Measurements from ENCODE around the gene XRCC6. TPM values are rescaled to one million over a fixed set of nuclear protein-coding genes. Genes with fewer than 3 reads are reported as not detected.

Gene XRCC6
- total and polyA plus RNA-seq, 2 of the 13 experiments (the other 11 are each of a cell fraction or from before 2014, with no cell fraction given): 124 to 625 TPM

GRCh38 chr22:41690476-41690875 is 69.4 kb downstream of the XRCC6 start:
- H3K4me2 ChIP-seq (ENCODE audit: low read depth, low read length): no peak overlapping the region
- in situ Hi-C loops (cut with HindIII; ENCODE audit: extremely low pct_ligation_motif_present, low pct_unique_long_range_greater_than_20kb) (no loop called here), intact Hi-C loops (cut with micrococcal nuclease; ENCODE audit: unreplicated experiment) (loop anchor here (10.0 kb wide), 1 partner anchor 424 kb away; no protein-coding TSS in a partner anchor)
- H3K4me1 ChIP-seq (ENCODE audit: insufficient read depth, low read length): peaks cover 15% of the 10 kb centered on the region
- no peak for DNase-seq (ENCODE audit: low spot score)
- no peak for ATAC-seq
- WGBS (ENCODE audit: low lambda C conversion rate): 96% methylated on average over 2 of the region's 3 CpGs
- no peaks in the 10 kb centered on the region; a peak in 1 of 5 replicates for H3K36me3 ChIP-seq (replicated peaks in 1 of 2; ENCODE audit: control insufficient read depth in 1 of 2, insufficient read depth in 2 of 2, low read length in 2 of 2)
- no peak overlapping the region for H3K4me3 ChIP-seq (replicated peaks in 1 of 3; ENCODE audit: insufficient read depth in 1 of 3, low read depth in 2 of 3, low read length in 3 of 3)
- H3K9ac ChIP-seq (ENCODE audit: insufficient read depth, low read depth, low read length): no peak overlapping the region
- no peak for FAIRE-seq
- H4K20me1 ChIP-seq (ENCODE audit: insufficient read depth, low read length): no peaks in the 10 kb centered on the region; the same call in 1 of the 2 replicates
- CTCF ChIA-PET (ENCODE audit: low intra/inter-chr PET ratio, low total read pairs): no interaction called here
- no TSS peak for BruUV-seq (replicated peaks)
- H3K27me3 ChIP-seq (ENCODE audit: control insufficient read depth in 1 of 2, insufficient read depth in 2 of 2, low read length in 2 of 2): no peaks in the 10 kb centered on the region
- H3K9me3 ChIP-seq (ENCODE audit: low read length): no peaks in the 10 kb centered on the region
- no peak overlapping the region for H2AFZ ChIP-seq (ENCODE audit: low read length)
- no peak overlapping the region for H3K27ac ChIP-seq (ENCODE audit: extremely low read length, insufficient read depth, low read length)
- POLR2A ChIA-PET: no interaction called here
- H3K79me2 ChIP-seq (ENCODE audit: insufficient read depth, low read length): peaks cover 30% of the 10 kb centered on the region
- TF ChIP-seq NR2F2 (IDR thresholded peaks at IDR 0.05; ENCODE audit: borderline replicate concordance, low read depth) (no peak), ZSCAN30 (CRISPR knock-in tag; IDR thresholded peaks at IDR 0.05) (no peak), MXD4 (CRISPR knock-in tag; IDR thresholded peaks at IDR 0.05) (no peak), ZXDC (CRISPR knock-in tag; IDR thresholded peaks at IDR 0.05) (no peak), TEF (CRISPR knock-in tag; IDR thresholded peaks at IDR 0.05) (no peak), ZNF549 (CRISPR knock-in tag; IDR thresholded peaks at IDR 0.05) (no peak), AFF4 (CRISPR knock-in tag; IDR thresholded peaks at IDR 0.05) (no peak), NONO (IDR thresholded peaks at IDR 0.05) (no peak), NONO (CRISPR knock-in tag; conservative IDR thresholded peaks at IDR 0.05) (no peak)
- TF ChIP-seq, protein P1, sequence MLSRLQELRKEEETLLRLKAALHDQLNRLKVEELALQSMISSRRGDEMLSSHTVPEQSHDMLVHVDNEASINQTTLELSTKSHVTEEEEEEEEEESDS (CRISPR knock-in tag; IDR thresholded peaks at IDR 0.05; ENCODE audit: borderline replicate concordance): no peak
- TF ChIP-seq, protein P2, sequence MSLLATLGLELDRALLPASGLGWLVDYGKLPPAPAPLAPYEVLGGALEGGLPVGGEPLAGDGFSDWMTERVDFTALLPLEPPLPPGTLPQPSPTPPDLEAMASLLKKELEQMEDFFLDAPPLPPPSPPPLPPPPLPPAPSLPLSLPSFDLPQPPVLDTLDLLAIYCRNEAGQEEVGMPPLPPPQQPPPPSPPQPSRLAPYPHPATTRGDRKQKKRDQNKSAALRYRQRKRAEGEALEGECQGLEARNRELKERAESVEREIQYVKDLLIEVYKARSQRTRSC (CRISPR knock-in tag; IDR thresholded peaks at IDR 0.05; ENCODE audit: low read depth): no peak
